GM12878 (cell line): ENCODE data around the gene STX10.

ENCODE experiments used
- CHD2 ChIP-seq: IDR thresholded peaks from 2 replicates; pipeline ENCODE4 v1.6.1; 2011; ENCODE audit warnings: low read depth, low read length, improper control_type of control experiment, borderline replicate concordance
- EZH2 ChIP-seq: IDR thresholded peaks from 2 replicates; pipeline ENCODE4 v1.6.1; 2012; ENCODE audit warnings: low read depth, mild to moderate bottlenecking, control low read depth, inconsistent platforms, low read length, borderline replicate concordance; ENCODE audit not compliant: control insufficient read depth
- SPI1 ChIP-seq: IDR thresholded peaks from 2 replicates; pipeline ENCODE4 v1.6.1; 2011; ENCODE audit warnings: low read depth, mild to moderate bottlenecking, low read length, moderate library complexity, borderline replicate concordance; ENCODE audit not compliant: insufficient read depth
- TF ChIP-seq, protein P1 (sequence below): IDR thresholded peaks from 2 replicates; pipeline ENCODE4 v1.6.1; 2012; ENCODE audit warnings: mild to moderate bottlenecking, low read depth, low read length
- TF ChIP-seq, protein P2 (sequence below), 3 experiments: IDR thresholded peaks in 2 of 3; conservative IDR thresholded peaks in 1 of 3; 2 replicates each; pipeline ENCODE4 v1.5.1; 2011; ENCODE audit warnings: low read depth in 3 of 3, low read length in 3 of 3, mild to moderate bottlenecking in 3 of 3, control low read depth in 2 of 3, moderate library complexity in 2 of 3, inconsistent platforms in 1 of 3, mixed read lengths in 1 of 3; ENCODE audit not compliant: control insufficient read depth in 2 of 3, insufficient read depth in 1 of 3; ENCODE audit errors: extremely low read depth in 1 of 3

DNA sequence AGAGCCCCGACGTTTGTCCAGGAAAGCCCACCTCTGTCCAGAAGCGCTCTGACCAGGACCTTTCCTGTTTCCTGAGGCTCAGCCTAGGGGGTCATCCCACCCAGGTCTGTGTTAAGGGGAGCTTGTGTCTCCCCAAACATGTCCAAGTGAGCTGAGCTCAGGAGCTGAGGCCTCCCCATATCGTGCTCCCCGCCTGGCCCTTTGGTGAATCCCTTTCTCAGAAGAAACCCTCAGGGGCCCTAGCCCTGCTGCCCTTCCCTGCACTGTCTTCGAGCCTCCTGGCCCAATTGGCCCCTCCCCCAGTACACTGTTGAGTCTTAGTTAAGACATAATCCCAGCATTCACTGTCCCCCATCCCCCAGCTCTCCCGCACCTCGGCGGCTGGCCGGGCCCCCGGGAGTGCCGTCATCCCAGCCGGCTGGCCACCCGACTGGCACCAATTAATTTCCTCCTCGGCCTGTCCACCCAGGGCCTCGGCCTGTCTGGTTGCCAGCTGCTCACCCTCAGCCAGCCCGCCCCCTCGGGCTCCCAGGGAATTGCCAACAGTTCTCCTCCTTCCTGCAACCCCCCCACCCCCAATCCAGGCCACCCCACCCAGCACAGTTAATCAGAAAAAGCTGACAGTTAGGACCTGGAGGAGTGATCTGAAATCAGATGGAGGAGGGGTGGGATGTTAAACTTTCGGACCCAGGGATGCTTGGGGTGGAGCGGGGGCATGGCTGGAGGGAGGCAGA lies 13.6 kb upstream of the STX10 start:
- TF ChIP-seq, protein P1, sequence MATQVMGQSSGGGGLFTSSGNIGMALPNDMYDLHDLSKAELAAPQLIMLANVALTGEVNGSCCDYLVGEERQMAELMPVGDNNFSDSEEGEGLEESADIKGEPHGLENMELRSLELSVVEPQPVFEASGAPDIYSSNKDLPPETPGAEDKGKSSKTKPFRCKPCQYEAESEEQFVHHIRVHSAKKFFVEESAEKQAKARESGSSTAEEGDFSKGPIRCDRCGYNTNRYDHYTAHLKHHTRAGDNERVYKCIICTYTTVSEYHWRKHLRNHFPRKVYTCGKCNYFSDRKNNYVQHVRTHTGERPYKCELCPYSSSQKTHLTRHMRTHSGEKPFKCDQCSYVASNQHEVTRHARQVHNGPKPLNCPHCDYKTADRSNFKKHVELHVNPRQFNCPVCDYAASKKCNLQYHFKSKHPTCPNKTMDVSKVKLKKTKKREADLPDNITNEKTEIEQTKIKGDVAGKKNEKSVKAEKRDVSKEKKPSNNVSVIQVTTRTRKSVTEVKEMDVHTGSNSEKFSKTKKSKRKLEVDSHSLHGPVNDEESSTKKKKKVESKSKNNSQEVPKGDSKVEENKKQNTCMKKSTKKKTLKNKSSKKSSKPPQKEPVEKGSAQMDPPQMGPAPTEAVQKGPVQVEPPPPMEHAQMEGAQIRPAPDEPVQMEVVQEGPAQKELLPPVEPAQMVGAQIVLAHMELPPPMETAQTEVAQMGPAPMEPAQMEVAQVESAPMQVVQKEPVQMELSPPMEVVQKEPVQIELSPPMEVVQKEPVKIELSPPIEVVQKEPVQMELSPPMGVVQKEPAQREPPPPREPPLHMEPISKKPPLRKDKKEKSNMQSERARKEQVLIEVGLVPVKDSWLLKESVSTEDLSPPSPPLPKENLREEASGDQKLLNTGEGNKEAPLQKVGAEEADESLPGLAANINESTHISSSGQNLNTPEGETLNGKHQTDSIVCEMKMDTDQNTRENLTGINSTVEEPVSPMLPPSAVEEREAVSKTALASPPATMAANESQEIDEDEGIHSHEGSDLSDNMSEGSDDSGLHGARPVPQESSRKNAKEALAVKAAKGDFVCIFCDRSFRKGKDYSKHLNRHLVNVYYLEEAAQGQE, result no peak
- TF ChIP-seq, protein P2, sequence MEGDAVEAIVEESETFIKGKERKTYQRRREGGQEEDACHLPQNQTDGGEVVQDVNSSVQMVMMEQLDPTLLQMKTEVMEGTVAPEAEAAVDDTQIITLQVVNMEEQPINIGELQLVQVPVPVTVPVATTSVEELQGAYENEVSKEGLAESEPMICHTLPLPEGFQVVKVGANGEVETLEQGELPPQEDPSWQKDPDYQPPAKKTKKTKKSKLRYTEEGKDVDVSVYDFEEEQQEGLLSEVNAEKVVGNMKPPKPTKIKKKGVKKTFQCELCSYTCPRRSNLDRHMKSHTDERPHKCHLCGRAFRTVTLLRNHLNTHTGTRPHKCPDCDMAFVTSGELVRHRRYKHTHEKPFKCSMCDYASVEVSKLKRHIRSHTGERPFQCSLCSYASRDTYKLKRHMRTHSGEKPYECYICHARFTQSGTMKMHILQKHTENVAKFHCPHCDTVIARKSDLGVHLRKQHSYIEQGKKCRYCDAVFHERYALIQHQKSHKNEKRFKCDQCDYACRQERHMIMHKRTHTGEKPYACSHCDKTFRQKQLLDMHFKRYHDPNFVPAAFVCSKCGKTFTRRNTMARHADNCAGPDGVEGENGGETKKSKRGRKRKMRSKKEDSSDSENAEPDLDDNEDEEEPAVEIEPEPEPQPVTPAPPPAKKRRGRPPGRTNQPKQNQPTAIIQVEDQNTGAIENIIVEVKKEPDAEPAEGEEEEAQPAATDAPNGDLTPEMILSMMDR (IDR thresholded peaks at IDR 0.05 in 2 of 3, conservative IDR thresholded peaks at IDR 0.05 in 1 of 3; ENCODE audit: control insufficient read depth in 2 of 3, extremely low read depth in 1 of 3, insufficient read depth in 1 of 3, low read depth in 3 of 3, low read length in 3 of 3), result no peak
- TF ChIP-seq EZH2, result no peak
- no peak for TF ChIP-seq SPI1
- TF ChIP-seq CHD2, result no peak
